HepG2 (cell line): ENCODE data around the gene KLC4. TPM values are rescaled to one million over a fixed set of nuclear protein-coding genes. Genes with fewer than 3 reads are reported as not detected.

ENCODE experiments used
- ARID5B ChIP-seq: IDR thresholded peaks from 2 replicates; pipeline ENCODE4 v1.4.0; 2020; ENCODE audit warnings: mild to moderate bottlenecking, missing genetic modification reagents
- ARNT2 ChIP-seq: sonication (generic); formaldehyde crosslinking; IDR thresholded peaks from 2 replicates; pipeline ENCODE4 v1.8.0; 2022; ENCODE audit warnings: mild to moderate bottlenecking, low read depth, missing genetic modification reagents, moderate library complexity
- FOXA3 ChIP-seq: IDR thresholded peaks from 2 replicates; pipeline ENCODE4 v1.6.1; 2016; ENCODE audit warnings: missing genetic modification reagents, missing compliant biosample characterization
- GLI4 ChIP-seq: sonication (generic); formaldehyde crosslinking; IDR thresholded peaks from 2 replicates; pipeline ENCODE4 v1.5.1; 2020; ENCODE audit warnings: missing genetic modification reagents, mild to moderate bottlenecking, moderate library complexity, borderline replicate concordance
- HIVEP1 ChIP-seq: sonication (generic); formaldehyde crosslinking; IDR thresholded peaks from 2 replicates; pipeline ENCODE4 v1.4.0; 2020; ENCODE audit warnings: mild to moderate bottlenecking, missing genetic modification reagents
- ISX ChIP-seq: sonication (generic); formaldehyde crosslinking; conservative IDR thresholded peaks from 2 replicates; pipeline ENCODE4 v1.5.0; 2020; ENCODE audit warnings: missing genetic modification reagents
- JARID2 ChIP-seq: sonication (generic); formaldehyde crosslinking; IDR thresholded peaks from 2 replicates; pipeline ENCODE4 v1.8.1; 2023; ENCODE audit warnings: missing genetic modification reagents, inconsistent platforms; ENCODE audit not compliant: insufficient replicate concordance
- NFIC ChIP-seq: IDR thresholded peaks from 2 replicates; pipeline ENCODE4 v1.6.1; 2012; ENCODE audit warnings: mild to moderate bottlenecking, low read length, inconsistent platforms
- NR2C2 ChIP-seq: sonication (generic); formaldehyde crosslinking; IDR thresholded peaks from 2 replicates; pipeline ENCODE4 v1.4.0; 2020; ENCODE audit warnings: missing genetic modification reagents, mild to moderate bottlenecking, moderate library complexity, borderline replicate concordance
- SIX4 ChIP-seq: sonication (generic); formaldehyde crosslinking; IDR thresholded peaks from 2 replicates; pipeline ENCODE4 v1.4.0; 2020; ENCODE audit warnings: missing genetic modification reagents
- TGIF2 ChIP-seq: IDR thresholded peaks from 2 replicates; pipeline ENCODE4 v1.6.1; 2016; ENCODE audit warnings: control low read depth, missing compliant biosample characterization
- THAP7 ChIP-seq: sonication (generic); formaldehyde crosslinking; IDR thresholded peaks from 2 replicates; pipeline ENCODE4 v1.8.1; 2023; ENCODE audit warnings: mild to moderate bottlenecking, missing genetic modification reagents
- YEATS2 ChIP-seq: sonication (generic); formaldehyde crosslinking; IDR thresholded peaks from 2 replicates; pipeline ENCODE4 v1.4.0; 2020; ENCODE audit warnings: missing genetic modification reagents, borderline replicate concordance
- ZNF546 ChIP-seq: sonication (generic); formaldehyde crosslinking; conservative IDR thresholded peaks from 2 replicates; pipeline ENCODE4 v1.8.1; 2023; ENCODE audit warnings: mild to moderate bottlenecking, missing genetic modification reagents
- ZNF607 ChIP-seq: sonication (generic); formaldehyde crosslinking; IDR thresholded peaks from 2 replicates; pipeline ENCODE4 v1.5.1; 2020; ENCODE audit warnings: missing genetic modification reagents, mild to moderate bottlenecking, borderline replicate concordance
- ZNF614 ChIP-seq: IDR thresholded peaks from 2 replicates; pipeline ENCODE4 v1.6.1; 2018; ENCODE audit warnings: missing biosample characterization, missing genetic modification reagents, inconsistent platforms, borderline replicate concordance
- ZNF709 ChIP-seq: sonication (generic); formaldehyde crosslinking; IDR thresholded peaks from 2 replicates; pipeline ENCODE4 v1.5.0; 2020; ENCODE audit warnings: mild to moderate bottlenecking, missing genetic modification reagents
- ZNF816 ChIP-seq: sonication (generic); formaldehyde crosslinking; IDR thresholded peaks from 2 replicates; pipeline ENCODE4 v1.8.0; 2022; ENCODE audit warnings: missing genetic modification reagents, mild to moderate bottlenecking, borderline replicate concordance
- ZZZ3 ChIP-seq: sonication (generic); formaldehyde crosslinking; IDR thresholded peaks from 2 replicates; pipeline ENCODE4 v1.4.0; 2020; ENCODE audit warnings: missing genetic modification reagents, mild to moderate bottlenecking, borderline replicate concordance
- polyA plus RNA-seq, 8 experiments: library from polyadenylated mRNA; depleted of rRNA in 3 of 8; stranded (reverse) in 7 of 8; unstranded in 1 of 8; fragments of >200 nt; fragmentation: Illumina TruSeq in 4 of 8; extraction: Trizol in 4 of 8; gene quantifications; 2 replicates each; pipeline versions ENCODE4 v1.2.1 to v1.2.3, GENCODE V29; 2011 to 2016; ENCODE audit warnings: low read depth in 4 of 8, missing spikeins in 1 of 8, mixed read lengths in 1 of 8; ENCODE audit not compliant: insufficient read depth in 1 of 8
- total RNA-seq, 5 experiments: library from RNA; depleted of rRNA; stranded (reverse); fragments of >200 nt; fragmentation: Illumina TruSeq; extraction: Trizol; gene quantifications; 2 replicates each; pipeline ENCODE4 v1.2.3, GENCODE V29; 2016; ENCODE audit warnings: low read depth in 1 of 5
- TF ChIP-seq, protein P1 (sequence below): sonication (generic); formaldehyde crosslinking; IDR thresholded peaks from 2 replicates; pipeline ENCODE4 v1.4.0; 2020; ENCODE audit warnings: mild to moderate bottlenecking, low read depth, missing genetic modification reagents
- TF ChIP-seq, protein P2 (sequence below): sonication (generic); formaldehyde crosslinking; IDR thresholded peaks from 2 replicates; pipeline ENCODE4 v1.4.0; 2020; ENCODE audit warnings: missing genetic modification reagents, mild to moderate bottlenecking, borderline replicate concordance

The KLC4 gene
- total and polyA plus RNA-seq, 2 of the 13 experiments (the other 11 are each of a cell fraction or from before 2014, with no cell fraction given), result 45.4 to 70.4 TPM

- peak; percentile 37 for TF ChIP-seq JARID2 (CRISPR knock-in tag)
- 0 out of 2 replicates have a peak, but pooled peaks have one; percentile 24 for TF ChIP-seq ZNF709 (CRISPR knock-in tag)
- peak; percentile 87; the same call in 1 of the 2 replicates for TF ChIP-seq ZZZ3 (CRISPR knock-in tag)
- TF ChIP-seq ISX, result no peak
- TF ChIP-seq ARNT2 (CRISPR knock-in tag), result no peak; the same call in 1 of the 2 replicates
- peak; percentile 72; the same call in 1 of the 2 replicates for TF ChIP-seq ZNF614 (CRISPR knock-in tag)
- TF ChIP-seq, protein P1, sequence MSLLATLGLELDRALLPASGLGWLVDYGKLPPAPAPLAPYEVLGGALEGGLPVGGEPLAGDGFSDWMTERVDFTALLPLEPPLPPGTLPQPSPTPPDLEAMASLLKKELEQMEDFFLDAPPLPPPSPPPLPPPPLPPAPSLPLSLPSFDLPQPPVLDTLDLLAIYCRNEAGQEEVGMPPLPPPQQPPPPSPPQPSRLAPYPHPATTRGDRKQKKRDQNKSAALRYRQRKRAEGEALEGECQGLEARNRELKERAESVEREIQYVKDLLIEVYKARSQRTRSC (CRISPR knock-in tag), result no peak
- TF ChIP-seq HIVEP1 (CRISPR knock-in tag), result peak; percentile 74
- peak; percentile 41; the same call in 1 of the 2 replicates for TF ChIP-seq NFIC
- peak; percentile 73 for TF ChIP-seq FOXA3 (CRISPR knock-in tag)
- TF ChIP-seq, protein P2, sequence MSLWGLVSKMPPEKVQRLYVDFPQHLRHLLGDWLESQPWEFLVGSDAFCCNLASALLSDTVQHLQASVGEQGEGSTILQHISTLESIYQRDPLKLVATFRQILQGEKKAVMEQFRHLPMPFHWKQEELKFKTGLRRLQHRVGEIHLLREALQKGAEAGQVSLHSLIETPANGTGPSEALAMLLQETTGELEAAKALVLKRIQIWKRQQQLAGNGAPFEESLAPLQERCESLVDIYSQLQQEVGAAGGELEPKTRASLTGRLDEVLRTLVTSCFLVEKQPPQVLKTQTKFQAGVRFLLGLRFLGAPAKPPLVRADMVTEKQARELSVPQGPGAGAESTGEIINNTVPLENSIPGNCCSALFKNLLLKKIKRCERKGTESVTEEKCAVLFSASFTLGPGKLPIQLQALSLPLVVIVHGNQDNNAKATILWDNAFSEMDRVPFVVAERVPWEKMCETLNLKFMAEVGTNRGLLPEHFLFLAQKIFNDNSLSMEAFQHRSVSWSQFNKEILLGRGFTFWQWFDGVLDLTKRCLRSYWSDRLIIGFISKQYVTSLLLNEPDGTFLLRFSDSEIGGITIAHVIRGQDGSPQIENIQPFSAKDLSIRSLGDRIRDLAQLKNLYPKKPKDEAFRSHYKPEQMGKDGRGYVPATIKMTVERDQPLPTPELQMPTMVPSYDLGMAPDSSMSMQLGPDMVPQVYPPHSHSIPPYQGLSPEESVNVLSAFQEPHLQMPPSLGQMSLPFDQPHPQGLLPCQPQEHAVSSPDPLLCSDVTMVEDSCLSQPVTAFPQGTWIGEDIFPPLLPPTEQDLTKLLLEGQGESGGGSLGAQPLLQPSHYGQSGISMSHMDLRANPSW (CRISPR knock-in tag), result 0 out of 2 replicates have a peak, but pooled peaks have one; percentile 89
- peak; percentile 64 for TF ChIP-seq ARID5B (CRISPR knock-in tag)
- no peak for TF ChIP-seq TGIF2
- 0 out of 2 replicates have a peak, but pooled peaks have one; percentile 0 for TF ChIP-seq THAP7 (CRISPR knock-in tag)
- peak; percentile 71 for TF ChIP-seq SIX4 (CRISPR knock-in tag)
- no peak for TF ChIP-seq ZNF546 (CRISPR knock-in tag)
- TF ChIP-seq ZNF607 (CRISPR knock-in tag), result 0 out of 2 replicates have a peak, but pooled peaks have one; percentile 22
- TF ChIP-seq NR2C2, result peak; percentile 15
- TF ChIP-seq GLI4 (CRISPR knock-in tag), result peak; percentile 91
- 0 out of 2 replicates have a peak, but pooled peaks have one; percentile 56 for TF ChIP-seq ZNF816 (CRISPR knock-in tag)
- 0 out of 2 replicates have a peak, but pooled peaks have one; percentile 31 for TF ChIP-seq YEATS2 (CRISPR knock-in tag)
Measured at GRCh38 chr6:43060034-43060754, 763 bp downstream of the KLC4 start (continued).
